ENCODE measurements around the gene BANP. TPM values are rescaled to one million over a fixed set of nuclear protein-coding genes. Genes with fewer than 3 reads are reported as not detected.
"Not testable (repeated sequence)": the region's sequence is repeated elsewhere in the genome, so short reads cannot be mapped to it uniquely, and the experiment has no call there.

BANP gene
- total RNA-seq, 1 donor from 2014 or later = 20.6 TPM

DNA sequence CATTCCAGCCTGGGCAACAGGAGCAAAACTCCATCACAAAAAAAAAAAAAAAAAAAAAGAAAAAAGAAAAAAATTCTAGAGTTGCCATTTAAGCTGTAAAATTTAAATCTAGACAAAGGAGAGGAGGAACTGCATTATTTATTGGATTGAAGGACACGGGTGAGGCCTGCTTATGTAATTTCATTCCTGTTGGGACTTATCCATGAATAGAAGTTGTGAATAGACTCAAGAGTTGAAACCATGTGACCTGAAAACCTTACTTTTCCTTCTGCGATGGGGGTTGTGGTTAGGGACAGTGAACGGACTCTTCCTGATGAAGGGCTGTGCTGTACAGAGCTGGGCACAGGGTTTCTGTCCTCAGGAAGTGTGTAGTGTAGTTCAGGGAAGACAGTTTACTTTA, 22.5 kb downstream of the BANP start:
- intact Hi-C loops (cut with DNase I) = no loop called here
- Histone ChIP-seq H3K27ac (no peak overlapping the region), H3K4me3 (no peak overlapping the region), H3K9me3 (peaks cover 15% of the 10 kb centered on the region), H3K4me1 (peaks cover 6% of the 10 kb centered on the region), H3K36me3 (no peaks in the 10 kb centered on the region), H3K27me3 (no peaks in the 10 kb centered on the region)
- TF ChIP-seq, protein P1, sequence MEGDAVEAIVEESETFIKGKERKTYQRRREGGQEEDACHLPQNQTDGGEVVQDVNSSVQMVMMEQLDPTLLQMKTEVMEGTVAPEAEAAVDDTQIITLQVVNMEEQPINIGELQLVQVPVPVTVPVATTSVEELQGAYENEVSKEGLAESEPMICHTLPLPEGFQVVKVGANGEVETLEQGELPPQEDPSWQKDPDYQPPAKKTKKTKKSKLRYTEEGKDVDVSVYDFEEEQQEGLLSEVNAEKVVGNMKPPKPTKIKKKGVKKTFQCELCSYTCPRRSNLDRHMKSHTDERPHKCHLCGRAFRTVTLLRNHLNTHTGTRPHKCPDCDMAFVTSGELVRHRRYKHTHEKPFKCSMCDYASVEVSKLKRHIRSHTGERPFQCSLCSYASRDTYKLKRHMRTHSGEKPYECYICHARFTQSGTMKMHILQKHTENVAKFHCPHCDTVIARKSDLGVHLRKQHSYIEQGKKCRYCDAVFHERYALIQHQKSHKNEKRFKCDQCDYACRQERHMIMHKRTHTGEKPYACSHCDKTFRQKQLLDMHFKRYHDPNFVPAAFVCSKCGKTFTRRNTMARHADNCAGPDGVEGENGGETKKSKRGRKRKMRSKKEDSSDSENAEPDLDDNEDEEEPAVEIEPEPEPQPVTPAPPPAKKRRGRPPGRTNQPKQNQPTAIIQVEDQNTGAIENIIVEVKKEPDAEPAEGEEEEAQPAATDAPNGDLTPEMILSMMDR (IDR thresholded peaks at IDR 0.05) = no peak
- ATAC-seq (no peak), DNase-seq (no peak)

DNA sequence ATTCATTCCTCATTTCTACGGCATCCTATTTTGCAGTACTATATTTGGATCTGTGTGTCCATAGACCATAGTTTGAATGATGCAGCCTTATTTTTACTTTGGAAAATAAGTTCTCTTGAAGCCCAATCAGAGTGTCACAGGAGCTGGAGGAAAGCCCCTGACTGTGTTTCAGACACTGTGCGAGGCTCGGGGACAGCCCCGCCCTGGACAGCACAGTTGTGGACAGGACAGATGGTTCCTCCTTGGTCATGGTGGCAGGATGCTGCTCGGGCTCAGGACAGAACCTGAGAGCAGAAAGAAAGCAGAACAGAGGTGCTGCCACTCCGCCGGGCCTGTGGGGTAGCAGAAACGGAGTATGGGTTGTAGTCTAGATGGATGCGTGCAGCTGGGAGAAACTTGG, 22.9 kb downstream of the BANP start:
- no peak for DNase-seq
- TF ChIP-seq, protein P1 (IDR thresholded peaks at IDR 0.05) = no peak
- H3K36me3 ChIP-seq = no peaks in the 10 kb centered on the region
- H3K4me3 ChIP-seq = no peak overlapping the region
- no peak overlapping the region for H3K27ac ChIP-seq
- H3K27me3 ChIP-seq = no peaks in the 10 kb centered on the region
- no peak for ATAC-seq
- H3K4me1 ChIP-seq = peaks cover 6% of the 10 kb centered on the region
- H3K9me3 ChIP-seq = peaks cover 15% of the 10 kb centered on the region
- intact Hi-C loops (cut with DNase I) = no loop called here

GRCh38 chr16:87976665-87977064, 25.4 kb downstream of the BANP start:
- ATAC-seq (no peak), DNase-seq (no peak)
- peaks cover 6% of the 10 kb centered on the region for H3K4me1 ChIP-seq
- TF ChIP-seq, protein P1 (IDR thresholded peaks at IDR 0.05) = no peak
- H3K27ac ChIP-seq = no peak overlapping the region
- H3K36me3 ChIP-seq = peaks cover 5% of the 10 kb centered on the region
- H3K9me3 ChIP-seq = peaks cover 12% of the 10 kb centered on the region
- H3K27me3 ChIP-seq = no peaks in the 10 kb centered on the region
- intact Hi-C loops (cut with DNase I) = no loop called here
- H3K4me3 ChIP-seq = no peak overlapping the region

DNA sequence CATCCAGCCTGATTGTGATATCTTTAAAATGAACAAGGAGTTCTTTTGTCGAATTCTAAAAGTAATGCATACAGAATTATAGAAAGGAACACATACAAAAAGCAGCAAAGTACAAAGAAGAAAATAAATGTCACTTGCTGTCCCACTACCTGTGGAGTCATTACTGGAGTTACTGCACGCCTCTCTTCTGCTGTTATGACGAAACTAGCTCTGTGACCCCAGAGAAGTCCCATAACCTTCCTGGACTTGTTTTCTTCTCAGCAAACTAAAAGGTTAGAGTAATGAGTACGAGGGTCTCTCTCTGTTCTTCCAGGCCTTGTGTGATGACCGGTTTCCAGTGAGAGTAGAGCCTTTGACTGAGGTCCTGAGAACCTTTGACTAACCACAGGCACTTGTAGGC, 26.9 kb downstream of the BANP start:
- Histone ChIP-seq H3K9me3 (no peaks in the 10 kb centered on the region), H3K27me3 (no peaks in the 10 kb centered on the region), H3K4me3 (no peak overlapping the region), H3K4me1 (peaks cover 6% of the 10 kb centered on the region), H3K27ac (no peak overlapping the region), H3K36me3 (peaks cover 5% of the 10 kb centered on the region)
- intact Hi-C loops (cut with DNase I) = no loop called here
- DNase-seq (no peak), ATAC-seq (no peak)
- TF ChIP-seq, protein P1 (IDR thresholded peaks at IDR 0.05) = no peak

GRCh38 chr16:87979352-87979751, 28.1 kb downstream of the BANP start:
- Histone ChIP-seq H3K4me1 (no peaks in the 10 kb centered on the region), H3K9me3 (no peaks in the 10 kb centered on the region), H3K4me3 (no peak overlapping the region), H3K27me3 (no peaks in the 10 kb centered on the region), H3K36me3 (peaks cover 7% of the 10 kb centered on the region), H3K27ac (no peak overlapping the region)
- ATAC-seq = no peak
- intact Hi-C loops (cut with DNase I) = no loop called here
- DNase-seq = no peak
- TF ChIP-seq, protein P1 (IDR thresholded peaks at IDR 0.05) = no peak

GRCh38 chr16:87979911-87980630, 28.8 kb downstream of the BANP start:
- DNase-seq; intact Hi-C loops (cut with DNase I); H3K4me3 ChIP-seq; H3K27me3 ChIP-seq; H3K4me1 ChIP-seq; H3K9me3 ChIP-seq; ATAC-seq; H3K27ac ChIP-seq: not testable (repeated sequence)
- H3K36me3 ChIP-seq = peaks cover 14% of the 10 kb centered on the region

- intact Hi-C loops (cut with DNase I); H3K4me1 ChIP-seq; H3K27ac ChIP-seq; H3K4me3 ChIP-seq; ATAC-seq; H3K27me3 ChIP-seq; H3K9me3 ChIP-seq; DNase-seq: not testable (repeated sequence)
- H3K36me3 ChIP-seq = peaks cover 21% of the 10 kb centered on the region
These were observed 30.1 kb downstream of the BANP start for GRCh38 chr16:87981376-87981775.
